ENCODE data around the gene XAB2. TPM values are rescaled to one million over a fixed set of nuclear protein-coding genes. Genes with fewer than 3 reads are reported as not detected.

Gene XAB2
- total and polyA plus RNA-seq, 2 donors (not counting 1 experiment from before 2014, with no cell fraction given) = 62.7 to 93.8 TPM

DNA sequence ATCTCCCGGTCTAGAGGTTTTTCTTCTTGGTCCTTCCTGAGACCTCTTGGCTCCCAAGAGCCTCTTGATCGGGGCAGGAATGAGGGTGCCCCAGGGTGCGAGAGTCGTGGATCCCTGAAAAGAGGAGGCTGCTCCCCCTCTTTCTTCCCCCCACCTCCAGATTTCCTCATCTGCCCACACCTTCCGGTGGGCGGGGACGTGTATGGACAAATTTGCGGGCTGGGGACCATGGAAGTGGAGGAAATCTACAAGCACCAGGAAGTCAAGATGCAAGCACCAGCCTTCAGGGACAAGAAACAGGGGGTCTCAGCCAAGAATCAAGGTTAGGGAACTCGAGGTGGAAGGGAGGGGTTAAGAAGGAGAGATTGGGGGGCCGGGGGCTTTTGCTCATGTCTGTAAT, 47.5 kb upstream of the XAB2 start, which contains the start of gene MCEMP1:
TSS of gene MCEMP1 (plus strand) at position 237 of the 400 bp plus-strand sequence. CDS start at position 268, 31 bp downstream.
- intact Hi-C loops (cut with micrococcal nuclease) = loop anchor here (5.0 kb wide), 1 partner anchor 580 kb away; no protein-coding TSS in a partner anchor
- H3K27ac Mint-ChIP-seq = peak within 1 kb of the TSS; percentile 61
- H3K9ac ChIP-seq (ENCODE audit: low read length) = peak within 1 kb of the TSS; percentile 43
- peaks cover 0 to 40% (median 5%) of the 10 kb centered on the region in 4 experiments for H3K27me3 ChIP-seq (replicated peaks in 1 of 4; ENCODE audit: control extremely low read depth in 1 of 4, control insufficient read depth in 3 of 4, insufficient read depth in 4 of 4, low read length in 3 of 4)
- peaks cover 47% of the 10 kb centered on the region for H3K4me1 Mint-ChIP-seq
- WGBS (ENCODE audit: insufficient coverage) = 5% methylated on average over 3 of the region's 10 CpGs
- no peaks in the 10 kb centered on the region for H3K9me3 Mint-ChIP-seq (ENCODE audit: insufficient read depth)
- H3K79me2 ChIP-seq (ENCODE audit: control insufficient read depth, insufficient read depth, low read length) = peaks cover 20% of the 10 kb centered on the region
- POLR2A ChIA-PET = interaction anchor here (1.2 kb wide), 1 partner anchor 150 kb away, joined by 3 read pairs; no protein-coding TSS in a partner anchor
- peaks cover 6% of the 10 kb centered on the region for H4K20me1 ChIP-seq (ENCODE audit: control insufficient read depth, insufficient read depth, low read length, poor library complexity, severe bottlenecking)
- TF ChIP-seq, protein P1, sequence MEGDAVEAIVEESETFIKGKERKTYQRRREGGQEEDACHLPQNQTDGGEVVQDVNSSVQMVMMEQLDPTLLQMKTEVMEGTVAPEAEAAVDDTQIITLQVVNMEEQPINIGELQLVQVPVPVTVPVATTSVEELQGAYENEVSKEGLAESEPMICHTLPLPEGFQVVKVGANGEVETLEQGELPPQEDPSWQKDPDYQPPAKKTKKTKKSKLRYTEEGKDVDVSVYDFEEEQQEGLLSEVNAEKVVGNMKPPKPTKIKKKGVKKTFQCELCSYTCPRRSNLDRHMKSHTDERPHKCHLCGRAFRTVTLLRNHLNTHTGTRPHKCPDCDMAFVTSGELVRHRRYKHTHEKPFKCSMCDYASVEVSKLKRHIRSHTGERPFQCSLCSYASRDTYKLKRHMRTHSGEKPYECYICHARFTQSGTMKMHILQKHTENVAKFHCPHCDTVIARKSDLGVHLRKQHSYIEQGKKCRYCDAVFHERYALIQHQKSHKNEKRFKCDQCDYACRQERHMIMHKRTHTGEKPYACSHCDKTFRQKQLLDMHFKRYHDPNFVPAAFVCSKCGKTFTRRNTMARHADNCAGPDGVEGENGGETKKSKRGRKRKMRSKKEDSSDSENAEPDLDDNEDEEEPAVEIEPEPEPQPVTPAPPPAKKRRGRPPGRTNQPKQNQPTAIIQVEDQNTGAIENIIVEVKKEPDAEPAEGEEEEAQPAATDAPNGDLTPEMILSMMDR (IDR thresholded peaks at IDR 0.05) = no peak
- TF ChIP-seq EZH2 (IDR thresholded peaks at IDR 0.05; ENCODE audit: borderline replicate concordance, insufficient read depth, low read depth, low read length, poor library complexity, severe bottlenecking) = no peak
- CTCF ChIA-PET = interaction anchor here (0.9 to 3.9 kb wide), 8 partner anchors 23 to 575 kb away, joined by 3 to 44 read pairs (median 4); no protein-coding TSS in a partner anchor
- peaks cover 0 to 12% (median 0%) of the 10 kb centered on the region in 3 donors for H3K9me3 ChIP-seq (ENCODE audit: control extremely low read depth in 1 of 3, control insufficient read depth in 2 of 3, insufficient read depth in 1 of 3, low read length in 2 of 3)
- peak within 1 kb of the TSS; percentile 16 for H3K4me3 Mint-ChIP-seq
- H3K27me3 Mint-ChIP-seq = peaks cover 30% of the 10 kb centered on the region
- H3K27ac ChIP-seq (ENCODE audit: low read length in 2 of 2) = no peak within 1 kb of the TSS
- peak within 1 kb of the TSS in 2 of 5 experiments; percentile 3 to 20 for H3K4me3 ChIP-seq (ENCODE audit: control extremely low read depth in 1 of 5, extremely low read depth in 1 of 5, insufficient read depth in 1 of 5, low read depth in 2 of 5, low read length in 4 of 5)
- no peak for ATAC-seq (ENCODE audit: low read depth)
- peak; percentile 18 for DNase-seq
- peaks cover 35 to 42% of the 10 kb centered on the region in 2 donors for H3K4me1 ChIP-seq (ENCODE audit: control insufficient read depth in 2 of 2, insufficient read depth in 2 of 2, low read length in 2 of 2)
- H3K36me3 ChIP-seq (replicated peaks in 1 of 2; ENCODE audit: control extremely low read depth in 1 of 2, control insufficient read depth in 1 of 2, extremely low read depth in 1 of 2, insufficient read depth in 2 of 2, low read length in 1 of 2) = no peaks in the 10 kb centered on the region
- H3K4me2 ChIP-seq (replicated peaks; ENCODE audit: low read depth, low read length, poor library complexity, severe bottlenecking) = peak within 1 kb of the TSS; percentile 75
- no peak within 1 kb of the TSS for H2AFZ ChIP-seq (ENCODE audit: insufficient read depth, low read depth, low read length, poor library complexity, severe bottlenecking)

DNA sequence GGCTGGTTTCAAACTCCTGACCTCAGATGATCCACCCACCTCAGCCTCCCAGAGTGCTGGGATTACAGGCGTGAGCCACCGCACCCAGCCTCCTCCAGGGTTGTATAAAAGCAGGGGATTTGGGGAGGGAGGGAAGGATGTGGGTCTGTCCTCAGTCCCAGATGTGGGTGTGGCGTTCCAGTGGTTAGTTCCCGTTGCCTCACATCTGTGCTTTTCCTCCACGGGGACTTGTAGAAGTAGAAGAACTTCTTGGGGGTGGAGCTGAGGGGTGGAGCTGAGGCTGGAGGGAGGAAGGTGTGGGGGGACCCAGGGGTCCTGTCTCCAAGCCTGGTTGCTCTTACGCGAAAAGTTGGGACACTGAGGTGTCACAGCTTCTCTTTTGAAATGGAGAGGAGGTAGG, 47.0 kb upstream of the XAB2 start:
- H2AFZ ChIP-seq (ENCODE audit: insufficient read depth, low read depth, low read length, poor library complexity, severe bottlenecking) = no peak overlapping the region
- H4K20me1 ChIP-seq (ENCODE audit: control insufficient read depth, insufficient read depth, low read length, poor library complexity, severe bottlenecking) = peaks cover 4% of the 10 kb centered on the region
- ChIA-PET CTCF (interaction anchor here (1.0 to 3.9 kb wide), 5 partner anchors 22 to 574 kb away, joined by 3 to 44 read pairs (median 4); no protein-coding TSS in a partner anchor), POLR2A (interaction anchor here (1.2 kb wide), 1 partner anchor 150 kb away, joined by 3 read pairs; no protein-coding TSS in a partner anchor)
- H3K9me3 ChIP-seq (ENCODE audit: control extremely low read depth in 1 of 3, control insufficient read depth in 2 of 3, insufficient read depth in 1 of 3, low read length in 2 of 3) = peaks cover 0 to 12% (median 0%) of the 10 kb centered on the region in 3 donors
- H3K36me3 ChIP-seq (replicated peaks in 1 of 2; ENCODE audit: control extremely low read depth in 1 of 2, control insufficient read depth in 1 of 2, extremely low read depth in 1 of 2, insufficient read depth in 2 of 2, low read length in 1 of 2) = no peaks in the 10 kb centered on the region
- H3K9me3 Mint-ChIP-seq (ENCODE audit: insufficient read depth) = no peaks in the 10 kb centered on the region
- H3K4me2 ChIP-seq (replicated peaks; ENCODE audit: low read depth, low read length, poor library complexity, severe bottlenecking) = peak overlapping the region; percentile 75
- peaks cover 33% of the 10 kb centered on the region for H3K27me3 Mint-ChIP-seq
- H3K79me2 ChIP-seq (ENCODE audit: control insufficient read depth, insufficient read depth, low read length) = peaks cover 15% of the 10 kb centered on the region
- peak overlapping the region in 1 of 5 experiments; percentile 20 for H3K4me3 ChIP-seq (ENCODE audit: control extremely low read depth in 1 of 5, extremely low read depth in 1 of 5, insufficient read depth in 1 of 5, low read depth in 2 of 5, low read length in 4 of 5)
- H3K27ac ChIP-seq (ENCODE audit: low read length in 2 of 2) = no peak overlapping the region
- peak overlapping the region; percentile 43 for H3K9ac ChIP-seq (ENCODE audit: low read length)
- H3K27ac Mint-ChIP-seq = no peak overlapping the region
- peak; percentile 62 for DNase-seq
- peaks cover 0 to 43% (median 6%) of the 10 kb centered on the region in 4 experiments for H3K27me3 ChIP-seq (replicated peaks in 1 of 4; ENCODE audit: control extremely low read depth in 1 of 4, control insufficient read depth in 3 of 4, insufficient read depth in 4 of 4, low read length in 3 of 4)
- WGBS (ENCODE audit: insufficient coverage) = 0% methylated on average over 5 of the region's 7 CpGs
- TF ChIP-seq, protein P1 (IDR thresholded peaks at IDR 0.05) = no peak
- no peak for TF ChIP-seq EZH2 (IDR thresholded peaks at IDR 0.05; ENCODE audit: borderline replicate concordance, insufficient read depth, low read depth, low read length, poor library complexity, severe bottlenecking)
- peaks cover 45% of the 10 kb centered on the region for H3K4me1 Mint-ChIP-seq
- H3K4me1 ChIP-seq (ENCODE audit: control insufficient read depth in 2 of 2, insufficient read depth in 2 of 2, low read length in 2 of 2) = peaks cover 33 to 37% of the 10 kb centered on the region in 2 donors
- peak overlapping the region; percentile 16 for H3K4me3 Mint-ChIP-seq
- ATAC-seq (ENCODE audit: low read depth) = no peak
- intact Hi-C loops (cut with micrococcal nuclease) = loop anchor here (5.0 kb wide), 1 partner anchor 579 kb away; no protein-coding TSS in a partner anchor

Measured in B cell (primary cell).